BLaER1 treated with 17β-estradiol and CSF1 and Interleukin-3, amounts not matched to agents 10 nM and 100 nM (cell line): ENCODE data around the gene RAB11A.

Experiments used
- H3K27ac ChIP-seq, 11 experiments: shearing (Covaris generic); formaldehyde crosslinking; 2 replicates each; pipeline ENCODE4 v1.8.1; 2022
- H3K27me3 ChIP-seq, 11 experiments: shearing (Covaris generic); formaldehyde crosslinking; 2 replicates each; pipeline ENCODE4 v1.8.1; 2022
- H3K36me3 ChIP-seq, 11 experiments: shearing (Covaris generic); formaldehyde crosslinking; 2 replicates each; pipeline ENCODE4 v1.8.1; 2022
- H3K4me1 ChIP-seq, 10 experiments: shearing (Covaris generic); formaldehyde crosslinking; 2 replicates each; pipeline ENCODE4 v1.8.1; 2022
- H3K4me2 ChIP-seq, 11 experiments: shearing (Covaris generic); formaldehyde crosslinking; 2 replicates each; pipeline ENCODE4 v1.8.1; 2022
- H3K4me3 ChIP-seq, 10 experiments: shearing (Covaris generic); formaldehyde crosslinking; 2 replicates each; pipeline ENCODE4 v1.8.1; 2022
- H3K9ac ChIP-seq, 11 experiments: shearing (Covaris generic); formaldehyde crosslinking; 2 replicates each; pipeline ENCODE4 v1.8.1; 2022
- H3K9me3 ChIP-seq, 11 experiments: shearing (Covaris generic); formaldehyde crosslinking; replicated peaks in 1 of 11; 2 replicates each; pipeline ENCODE4 v1.8.1; 2022
- H4K20me1 ChIP-seq, 11 experiments: shearing (Covaris generic); formaldehyde crosslinking; 2 replicates each; pipeline ENCODE4 v1.8.1; 2022
- Cebpa-rat ChIP-seq, 11 experiments: shearing (Covaris generic); IDR thresholded peaks; 2 replicates each; pipeline ENCODE4 v1.8.1; 2022

Gene RAB11A

DNA sequence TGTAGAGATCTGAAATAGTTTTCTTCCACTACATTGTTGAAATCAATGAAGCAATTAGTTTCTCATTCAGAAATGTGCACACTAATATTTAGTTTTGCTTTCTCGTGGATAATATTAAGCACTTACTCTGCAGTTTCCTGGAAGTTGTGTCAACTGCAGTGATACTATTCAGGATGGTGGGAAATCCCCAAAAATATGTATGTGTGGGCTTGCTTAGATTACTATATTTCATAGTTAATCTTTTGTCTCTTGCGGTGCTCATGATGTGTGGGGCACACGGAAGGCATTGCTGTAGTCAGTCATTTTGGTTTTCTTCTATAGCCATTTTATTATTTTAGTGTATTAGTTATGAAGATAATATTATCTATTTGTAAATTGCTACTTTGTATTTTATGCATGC lies 19.7 kb downstream of the RAB11A start:
- Histone ChIP-seq H3K9me3 (no peaks in the 10 kb centered on the region), H4K20me1 (peaks cover 0 to 100% (median 19%) of the 10 kb centered on the region in 11 experiments; a peak in 12 of 22 replicates), H3K4me1 (peaks cover 0 to 26% (median 0%) of the 10 kb centered on the region in 10 experiments; a peak in 4 of 20 replicates), H3K27me3 (no peaks in the 10 kb centered on the region), H3K4me3 (no peak overlapping the region), H3K9ac (no peak overlapping the region), H3K4me2 (peak overlapping the region in 1 of 11 experiments; percentile 7; a peak in 1 of 22 replicates), H3K36me3 (peaks cover 81 to 100% (median 91%) of the 10 kb centered on the region in 11 experiments), H3K27ac (no peak overlapping the region)
- TF ChIP-seq Cebpa-rat (IDR thresholded peaks at IDR 0.05), result no peak

DNA sequence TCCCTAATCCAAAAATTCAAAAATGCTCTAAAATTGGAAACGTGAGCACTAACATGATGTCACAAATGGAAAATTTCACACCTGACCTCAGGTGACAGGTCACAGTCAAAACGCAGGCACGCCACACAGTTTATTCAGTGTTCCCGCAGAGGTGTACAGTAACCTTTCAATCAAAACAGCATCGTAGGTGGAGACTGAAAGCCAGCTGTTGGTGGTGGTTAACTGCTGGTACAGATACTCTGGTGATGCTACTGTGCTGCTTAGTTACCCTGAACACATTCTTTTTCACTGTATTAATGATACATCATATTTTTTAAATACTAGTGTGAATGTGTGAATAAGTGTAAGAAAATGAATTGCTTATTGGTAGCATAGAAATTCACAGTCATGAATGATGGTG lies 23.8 kb downstream of the RAB11A start:
- Histone ChIP-seq H3K27ac (no peak overlapping the region), H3K4me1 (peaks cover 0 to 30% (median 0%) of the 10 kb centered on the region in 10 experiments; a peak in 6 of 20 replicates), H4K20me1 (peaks cover 0 to 89% (median 17%) of the 10 kb centered on the region in 11 experiments; a peak in 13 of 22 replicates), H3K9ac (no peak overlapping the region), H3K27me3 (no peaks in the 10 kb centered on the region), H3K4me2 (no peak overlapping the region), H3K9me3 (no peaks in the 10 kb centered on the region), H3K4me3 (no peak overlapping the region), H3K36me3 (peaks cover 54 to 96% (median 80%) of the 10 kb centered on the region in 11 experiments)
- TF ChIP-seq Cebpa-rat (IDR thresholded peaks at IDR 0.05), result no peak

DNA sequence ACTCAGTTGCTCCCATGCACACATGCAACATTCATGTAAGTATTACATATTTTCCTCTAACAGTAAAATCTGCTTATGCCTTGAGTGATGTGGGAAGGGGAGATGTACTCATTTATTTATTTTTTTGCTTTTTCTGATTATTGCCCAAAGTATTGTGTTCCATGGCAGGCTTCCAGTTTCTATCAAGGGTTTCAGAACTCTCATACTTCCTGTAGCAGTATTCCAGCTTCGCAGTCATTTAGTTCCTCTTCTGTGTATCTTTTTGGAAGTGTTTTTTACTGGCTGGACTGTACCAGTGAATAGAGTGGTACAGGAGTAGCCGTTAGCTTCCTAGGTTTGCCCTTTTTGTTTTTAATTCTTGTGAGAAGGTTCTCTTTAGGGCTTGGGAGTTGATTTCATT lies 26.9 kb downstream of the RAB11A start:
- no peaks in the 10 kb centered on the region for H3K9me3 ChIP-seq
- no peak overlapping the region for H3K9ac ChIP-seq
- peak overlapping the region in 3 of 11 experiments; percentile 0 to 47 (median 30); a peak in 2 of 22 replicates for H3K4me2 ChIP-seq
- H4K20me1 ChIP-seq, result peaks cover 0 to 77% (median 10%) of the 10 kb centered on the region in 11 experiments; a peak in 12 of 22 replicates
- H3K4me3 ChIP-seq, result no peak overlapping the region
- H3K27ac ChIP-seq, result no peak overlapping the region
- no peak for TF ChIP-seq Cebpa-rat (IDR thresholded peaks at IDR 0.05)
- H3K27me3 ChIP-seq, result no peaks in the 10 kb centered on the region
- H3K36me3 ChIP-seq, result peaks cover 41 to 96% (median 74%) of the 10 kb centered on the region in 11 experiments
- H3K4me1 ChIP-seq, result peaks cover 0 to 37% (median 0%) of the 10 kb centered on the region in 10 experiments; a peak in 6 of 20 replicates

DNA sequence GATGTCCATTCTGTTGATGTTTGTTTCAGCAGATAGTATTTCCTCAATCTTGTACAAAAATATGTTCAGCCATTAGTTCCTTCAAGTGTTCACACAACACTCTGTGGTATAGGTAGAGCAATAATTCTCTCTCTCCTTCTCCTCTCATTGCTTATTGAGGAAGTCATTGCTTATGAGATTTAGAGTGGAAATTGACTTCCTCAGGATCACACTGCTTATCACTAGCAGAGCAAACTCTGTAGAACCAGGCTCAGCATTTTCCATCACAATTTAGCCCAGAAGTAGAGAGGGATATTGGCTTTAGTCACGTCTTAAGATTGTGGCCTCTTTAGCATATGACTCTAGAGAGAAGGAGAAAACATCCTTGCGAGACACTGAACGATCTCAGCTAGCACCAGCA lies 31.2 kb downstream of the RAB11A start:
- no peak overlapping the region for H3K27ac ChIP-seq
- no peak overlapping the region for H3K4me3 ChIP-seq
- H3K9me3 ChIP-seq, result no peaks in the 10 kb centered on the region
- no peak overlapping the region for H3K9ac ChIP-seq
- peaks cover 15 to 55% (median 16%) of the 10 kb centered on the region in 10 experiments; a peak in 19 of 20 replicates for H3K4me1 ChIP-seq
- peaks cover 0 to 53% (median 0%) of the 10 kb centered on the region in 11 experiments; a peak in 5 of 22 replicates for H4K20me1 ChIP-seq
- H3K36me3 ChIP-seq, result peaks cover 43 to 89% (median 64%) of the 10 kb centered on the region in 11 experiments
- H3K4me2 ChIP-seq, result peak overlapping the region in 1 of 11 experiments; percentile 15; a peak in 2 of 22 replicates
- TF ChIP-seq Cebpa-rat (IDR thresholded peaks at IDR 0.05), result no peak
- H3K27me3 ChIP-seq, result no peaks in the 10 kb centered on the region

DNA sequence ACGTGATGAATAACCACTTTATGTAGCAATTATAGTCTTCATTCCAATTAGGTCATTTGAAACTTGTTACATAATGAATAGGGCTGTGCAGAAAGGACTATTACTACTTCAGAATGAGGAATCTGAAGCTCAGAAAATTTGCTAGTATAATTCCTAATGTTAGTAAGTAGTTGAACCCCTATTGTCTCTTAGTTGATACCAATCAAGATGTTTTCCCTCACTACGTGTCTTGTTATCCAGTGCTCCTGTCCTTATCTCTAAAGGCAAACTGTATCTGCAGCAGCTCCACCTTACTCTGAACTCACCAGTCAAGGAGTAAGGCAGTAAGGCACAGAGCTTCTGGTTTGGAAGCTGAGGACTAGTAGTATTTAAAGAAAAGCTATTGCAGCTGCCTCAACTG lies 32.0 kb downstream of the RAB11A start:
- H3K4me3 ChIP-seq, result no peak overlapping the region
- no peak overlapping the region for H3K9ac ChIP-seq
- H3K4me2 ChIP-seq, result peak overlapping the region in 3 of 11 experiments; percentile 51 to 63 (median 55); a peak in 5 of 22 replicates
- no peak for TF ChIP-seq Cebpa-rat (IDR thresholded peaks at IDR 0.05)
- H3K36me3 ChIP-seq, result peaks cover 43 to 89% (median 64%) of the 10 kb centered on the region in 11 experiments
- H3K9me3 ChIP-seq, result no peaks in the 10 kb centered on the region
- peaks cover 15 to 46% (median 16%) of the 10 kb centered on the region in 10 experiments; a peak in 19 of 20 replicates for H3K4me1 ChIP-seq
- no peak overlapping the region for H3K27ac ChIP-seq
- no peaks in the 10 kb centered on the region for H3K27me3 ChIP-seq
- peaks cover 0 to 48% (median 0%) of the 10 kb centered on the region in 11 experiments; a peak in 3 of 22 replicates for H4K20me1 ChIP-seq

DNA sequence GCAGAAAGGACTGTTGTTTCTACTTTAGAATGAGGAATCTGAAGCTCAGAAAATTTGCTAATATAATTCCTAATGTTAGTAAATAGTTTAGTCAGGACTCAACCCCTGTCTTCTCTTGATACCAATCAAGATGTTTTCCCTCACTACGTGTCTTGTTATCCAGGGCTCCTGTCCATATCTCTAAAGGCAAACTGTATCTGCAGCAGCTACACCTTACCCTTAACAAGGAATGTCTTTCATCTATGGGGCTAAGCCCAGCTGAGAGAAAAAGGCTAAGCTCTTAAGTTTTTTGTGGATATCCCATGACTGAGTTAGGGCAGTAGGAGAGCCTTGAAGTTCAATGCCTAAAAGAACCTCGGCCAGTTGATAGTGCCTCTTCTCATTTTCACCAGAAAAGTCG lies 32.5 kb downstream of the RAB11A start:
- H3K9me3 ChIP-seq, result no peaks in the 10 kb centered on the region
- TF ChIP-seq Cebpa-rat (IDR thresholded peaks at IDR 0.05), result no peak
- H3K36me3 ChIP-seq, result peaks cover 46 to 89% (median 64%) of the 10 kb centered on the region in 11 experiments
- no peaks in the 10 kb centered on the region for H3K27me3 ChIP-seq
- peaks cover 0 to 46% (median 0%) of the 10 kb centered on the region in 11 experiments; a peak in 3 of 22 replicates for H4K20me1 ChIP-seq
- peaks cover 15 to 42% (median 16%) of the 10 kb centered on the region in 10 experiments; a peak in 19 of 20 replicates for H3K4me1 ChIP-seq
- H3K4me3 ChIP-seq, result no peak overlapping the region
- H3K9ac ChIP-seq, result no peak overlapping the region
- peak overlapping the region; percentile 17 to 72 (median 51); a peak in 19 of 22 replicates for H3K4me2 ChIP-seq
- peak overlapping the region in 1 of 11 experiments; percentile 17; a peak in 2 of 22 replicates for H3K27ac ChIP-seq

DNA sequence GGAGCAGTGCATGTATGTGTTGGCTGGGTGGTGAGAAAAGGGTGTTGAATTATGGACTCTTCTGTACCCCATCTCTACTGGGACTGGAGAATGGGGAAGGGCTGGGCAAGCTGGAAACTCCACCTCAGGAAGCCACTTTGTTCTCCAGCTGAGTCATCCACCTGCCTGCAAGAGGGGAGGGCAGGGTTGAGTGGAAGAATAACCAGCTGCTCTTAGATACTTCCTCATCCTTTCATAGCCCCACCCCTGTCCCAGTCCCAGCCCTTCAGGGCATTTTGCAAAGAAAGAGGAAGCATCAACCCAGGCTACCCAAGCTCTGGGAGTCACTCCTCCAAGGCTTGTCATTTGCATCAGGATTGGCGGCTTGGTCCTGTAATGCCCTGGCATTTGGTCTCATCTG lies 33.1 kb downstream of the RAB11A start:
- H3K4me3 ChIP-seq, result no peak overlapping the region
- no peak for TF ChIP-seq Cebpa-rat (IDR thresholded peaks at IDR 0.05)
- H3K27ac ChIP-seq, result peak overlapping the region in 1 of 11 experiments; percentile 17; a peak in 2 of 22 replicates
- peaks cover 42 to 89% (median 68%) of the 10 kb centered on the region in 11 experiments for H3K36me3 ChIP-seq
- no peaks in the 10 kb centered on the region for H3K9me3 ChIP-seq
- H3K9ac ChIP-seq, result no peak overlapping the region
- peaks cover 15 to 42% (median 16%) of the 10 kb centered on the region in 10 experiments; a peak in 19 of 20 replicates for H3K4me1 ChIP-seq
- no peaks in the 10 kb centered on the region for H3K27me3 ChIP-seq
- peak overlapping the region; percentile 17 to 72 (median 51); a peak in 21 of 22 replicates for H3K4me2 ChIP-seq
- H4K20me1 ChIP-seq, result peaks cover 0 to 44% (median 0%) of the 10 kb centered on the region in 11 experiments; a peak in 3 of 22 replicates

DNA sequence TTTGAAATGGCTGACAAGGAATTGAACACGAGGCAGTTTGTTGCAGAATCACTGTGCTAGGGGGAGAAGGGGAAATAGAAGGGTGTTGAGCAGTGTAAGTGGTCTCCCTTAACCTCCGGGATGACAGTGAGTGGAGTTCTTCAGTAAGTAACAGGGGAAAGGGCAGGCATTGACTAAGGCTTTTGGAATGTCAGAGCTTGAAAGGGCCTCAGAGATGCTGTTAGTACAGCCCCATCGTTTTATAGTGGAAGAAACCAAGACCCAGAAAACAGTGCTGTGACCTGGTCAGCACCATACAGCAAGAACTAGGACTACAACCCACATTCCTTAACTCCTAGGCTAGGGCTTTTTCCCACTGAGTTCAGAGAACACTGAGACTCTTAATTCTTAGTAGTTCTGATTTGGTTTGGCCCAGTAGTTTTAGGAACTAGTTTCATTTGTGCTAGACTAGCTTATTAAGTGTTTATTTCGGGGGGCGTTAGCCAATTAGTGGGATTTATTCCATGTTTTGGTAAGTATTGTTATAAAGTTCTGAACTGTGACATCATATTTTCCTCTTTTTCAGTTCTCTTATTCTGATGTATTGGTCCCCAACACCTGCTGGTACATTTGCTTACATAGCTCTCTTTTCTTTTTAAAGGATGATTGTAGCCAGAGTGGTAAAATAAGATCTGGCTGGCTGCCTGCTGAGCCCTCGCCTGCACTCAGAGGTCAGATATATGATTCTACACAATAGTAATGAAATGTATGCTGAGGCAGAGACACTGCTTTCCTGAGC lies 34.2 kb downstream of the RAB11A start:
- H3K27ac ChIP-seq, result no peak overlapping the region
- peaks cover 0 to 44% (median 0%) of the 10 kb centered on the region in 11 experiments; a peak in 3 of 22 replicates for H4K20me1 ChIP-seq
- no peaks in the 10 kb centered on the region for H3K27me3 ChIP-seq
- no peak for TF ChIP-seq Cebpa-rat (IDR thresholded peaks at IDR 0.05)
- no peak overlapping the region for H3K4me3 ChIP-seq
- peaks cover 41 to 86% (median 70%) of the 10 kb centered on the region in 11 experiments for H3K36me3 ChIP-seq
- H3K9me3 ChIP-seq, result no peaks in the 10 kb centered on the region
- no peak overlapping the region for H3K9ac ChIP-seq
- peak overlapping the region in 5 of 11 experiments; percentile 27 to 61 (median 47); a peak in 4 of 22 replicates for H3K4me2 ChIP-seq
- peaks cover 15 to 42% (median 16%) of the 10 kb centered on the region in 10 experiments; a peak in 19 of 20 replicates for H3K4me1 ChIP-seq

DNA sequence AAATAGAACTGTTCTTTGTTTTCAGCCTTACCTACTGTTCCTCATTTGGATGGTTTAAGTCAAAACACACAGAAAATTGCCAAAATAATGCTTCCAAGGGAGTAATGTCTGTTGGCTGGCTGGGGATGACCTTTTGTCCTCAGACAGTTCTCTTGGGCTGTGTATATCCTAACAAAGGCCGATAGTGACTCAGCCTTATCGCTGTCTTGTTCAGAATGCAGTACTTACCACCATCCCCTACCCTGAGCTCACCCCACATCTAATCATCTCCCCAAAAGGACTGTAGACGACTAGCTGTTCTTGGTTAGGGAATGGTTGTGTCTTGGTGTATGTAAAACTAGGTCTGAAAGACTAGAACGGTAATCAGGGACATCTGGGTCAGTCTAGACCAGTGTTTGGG lies 35.0 kb downstream of the RAB11A start:
- H3K27ac ChIP-seq, result no peak overlapping the region
- TF ChIP-seq Cebpa-rat (IDR thresholded peaks at IDR 0.05), result no peak
- no peak overlapping the region for H3K4me3 ChIP-seq
- no peak overlapping the region for H3K4me2 ChIP-seq
- peaks cover 0 to 41% (median 0%) of the 10 kb centered on the region in 11 experiments; a peak in 4 of 22 replicates for H4K20me1 ChIP-seq
- peaks cover 33 to 86% (median 63%) of the 10 kb centered on the region in 11 experiments for H3K36me3 ChIP-seq
- no peaks in the 10 kb centered on the region for H3K27me3 ChIP-seq
- peaks cover 15 to 41% (median 16%) of the 10 kb centered on the region in 10 experiments; a peak in 19 of 20 replicates for H3K4me1 ChIP-seq
- H3K9ac ChIP-seq, result no peak overlapping the region
- H3K9me3 ChIP-seq, result no peaks in the 10 kb centered on the region
